Urothelium cell line (cell line): ENCODE data around the gene SLC25A43.
"Not testable (repeated sequence)": the region's sequence is repeated elsewhere in the genome, so short reads cannot be mapped to it uniquely, and the experiment has no call there.

ENCODE experiments used
- DNase-seq: peaks from one replicate; pipeline ENCODE4 v3.0.0; 2011; ENCODE audit warnings: low spot score, mixed read lengths
- FAIRE-seq: peaks from 2 replicates; lab custom pipeline; 2011; peaks lifted over from hg19 to GRCh38; lab: Jason Lieb, UNC

The SLC25A43 gene

GRCh38 chrX:119466970-119467369, 67.8 kb downstream of the SLC25A43 start:
- FAIRE-seq = no peak
- no peak for DNase-seq

GRCh38 chrX:119467433-119467832, 68.3 kb downstream of the SLC25A43 start:
- FAIRE-seq = no peak

GRCh38 chrX:119467842-119468550, 68.9 kb downstream of the SLC25A43 start, which contains the start of gene SLC25A5:
TSS of gene SLC25A5 (plus strand) at chrX:119468444. CDS start at chrX:119468516, 72 bp downstream.
- FAIRE-seq (no peak), DNase-seq (peak; percentile 73)

More at GRCh38 chrX:119467433-119467832, 68.3 kb downstream of the SLC25A43 start:
- no peak for DNase-seq

GRCh38 chrX:119468551-119469312, 69.6 kb downstream of the SLC25A43 start:
- DNase-seq = peak; percentile 52
- no peak for FAIRE-seq

GRCh38 chrX:119469313-119469635, 70.1 kb downstream of the SLC25A43 start:
- FAIRE-seq = no peak
- no peak for DNase-seq

DNA sequence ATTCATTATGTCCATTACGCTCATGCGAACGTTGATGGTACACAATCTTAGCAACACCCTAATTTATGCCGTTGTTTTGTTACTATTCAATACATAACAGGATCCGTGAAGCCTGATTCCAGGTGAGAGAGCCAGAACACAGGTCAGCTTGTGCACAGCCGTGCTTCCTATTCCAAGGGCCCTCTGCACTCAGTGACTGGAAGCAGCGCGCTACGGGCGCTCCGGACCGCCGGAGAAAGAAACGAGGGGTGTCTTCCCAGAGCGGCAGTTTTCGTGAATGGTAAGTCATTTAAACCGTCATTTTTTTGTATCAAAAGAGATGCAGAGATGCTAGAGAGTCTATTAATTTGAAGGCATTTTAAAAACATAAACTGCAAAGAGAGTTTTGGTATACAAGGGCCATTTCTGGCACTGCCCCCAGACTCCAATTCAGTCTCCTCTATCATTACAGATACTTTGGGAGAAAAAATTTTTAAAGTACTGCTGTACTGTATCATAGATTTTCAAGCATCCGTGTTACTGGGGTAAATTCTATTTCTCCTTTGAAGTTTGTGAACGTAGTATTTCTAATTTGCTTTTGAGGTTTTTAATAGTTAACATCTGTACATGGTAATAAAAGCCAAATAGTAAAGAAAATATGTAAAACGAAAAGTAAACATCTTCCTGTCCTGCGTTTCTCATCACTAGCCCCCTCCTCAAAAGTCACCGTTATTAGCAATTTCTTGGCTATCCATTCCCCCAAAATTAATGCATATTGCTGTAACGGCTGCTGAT, 75.7 kb downstream of the SLC25A43 start:
- no peak for FAIRE-seq
- DNase-seq = no peak

- FAIRE-seq (no peak), DNase-seq (no peak)
These were observed 76.4 kb downstream of the SLC25A43 start for GRCh38 chrX:119475389-119476101.

DNA sequence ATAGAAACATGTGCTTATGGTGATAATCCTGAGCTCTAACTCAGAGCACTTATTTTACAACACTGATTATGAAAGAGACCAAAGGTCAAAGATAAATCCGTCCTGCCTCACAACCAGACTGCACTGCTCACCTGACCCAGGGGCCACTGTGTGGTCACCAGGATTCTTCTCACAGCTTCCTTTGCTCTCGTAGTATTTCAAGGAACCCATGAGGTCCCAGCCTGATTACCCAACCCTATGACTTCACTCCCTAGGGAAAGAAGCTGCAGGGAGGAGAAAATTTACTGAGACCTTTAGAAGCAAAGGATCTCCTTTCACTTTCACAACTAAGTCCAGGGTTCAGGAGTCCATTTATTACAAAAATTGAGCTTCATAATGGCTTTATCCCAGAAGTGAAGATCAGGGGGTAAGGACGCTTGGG, 78.7 kb downstream of the SLC25A43 start:
- DNase-seq (no peak), FAIRE-seq (no peak)

DNA sequence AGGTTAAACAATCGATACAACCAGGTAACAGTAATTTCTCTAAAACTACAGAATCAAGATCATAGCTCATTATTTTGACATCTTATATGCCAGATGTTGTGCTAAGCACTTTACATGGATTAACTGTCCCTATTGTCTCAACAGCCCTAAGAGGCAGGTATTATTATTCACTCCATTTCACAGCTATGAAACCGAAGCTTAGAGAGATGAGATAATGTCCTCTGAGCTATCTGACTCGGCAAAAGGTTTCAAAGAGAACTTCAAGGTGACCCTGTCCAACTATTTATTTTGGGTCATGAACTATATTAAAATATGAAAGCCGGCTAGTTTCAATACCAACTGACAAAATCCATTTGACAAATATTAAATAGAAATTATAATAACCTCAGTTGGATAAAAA, 79.4 kb downstream of the SLC25A43 start:
- FAIRE-seq = no peak
- DNase-seq = no peak

- DNase-seq (no peak), FAIRE-seq (no peak)
These were observed 80.7 kb downstream of the SLC25A43 start for GRCh38 chrX:119479845-119480244.

DNA sequence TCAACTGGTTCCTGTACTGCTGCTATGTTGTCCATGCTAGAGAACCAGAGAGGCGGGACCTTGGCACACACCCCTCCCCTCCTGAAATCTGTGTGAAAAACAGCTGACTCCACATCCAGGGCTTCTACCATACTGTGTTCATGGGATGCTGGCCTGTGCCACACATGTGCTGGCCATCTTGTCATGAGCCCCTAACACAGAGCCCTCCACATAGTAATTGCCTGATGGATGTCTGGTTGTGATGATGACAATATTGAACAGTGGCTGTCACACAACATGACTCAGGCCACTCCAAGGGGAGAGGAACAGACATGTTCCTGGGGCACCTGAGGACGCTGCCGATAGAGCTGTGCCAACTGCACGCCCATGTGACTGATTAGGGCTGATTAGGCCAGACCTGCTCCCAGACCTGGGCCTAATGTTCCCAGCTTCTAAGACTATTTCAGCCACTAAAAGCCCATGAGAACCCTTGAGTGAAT, 82.2 kb downstream of the SLC25A43 start:
- FAIRE-seq (no peak), DNase-seq (no peak)

GRCh38 chrX:119482041-119482440, 82.9 kb downstream of the SLC25A43 start:
- FAIRE-seq (no peak), DNase-seq (no peak)

GRCh38 chrX:119482481-119483480, 83.6 kb downstream of the SLC25A43 start:
- FAIRE-seq (no peak), DNase-seq (peak; percentile 39)

DNA sequence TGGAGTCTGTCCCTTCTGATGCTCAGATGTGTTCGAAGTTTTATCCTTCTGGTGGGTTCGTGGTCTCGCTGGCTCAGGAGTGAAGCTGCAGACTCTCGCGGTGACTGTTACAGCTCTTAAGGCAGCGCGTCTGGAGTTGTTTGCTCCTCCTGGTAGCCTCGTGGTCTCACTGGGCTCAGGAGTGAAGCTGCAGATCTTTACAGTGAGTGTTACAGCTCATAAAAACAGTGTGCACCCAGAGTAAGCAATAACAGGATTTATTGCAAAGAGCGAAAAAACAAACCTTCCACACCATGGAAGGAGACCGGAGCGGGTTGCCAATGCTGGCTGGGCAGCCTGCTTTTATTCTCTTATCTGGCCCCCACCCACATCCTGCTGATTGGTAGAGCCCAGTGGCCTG, 87.6 kb downstream of the SLC25A43 start:
- no peak for FAIRE-seq
- DNase-seq = no peak

DNA sequence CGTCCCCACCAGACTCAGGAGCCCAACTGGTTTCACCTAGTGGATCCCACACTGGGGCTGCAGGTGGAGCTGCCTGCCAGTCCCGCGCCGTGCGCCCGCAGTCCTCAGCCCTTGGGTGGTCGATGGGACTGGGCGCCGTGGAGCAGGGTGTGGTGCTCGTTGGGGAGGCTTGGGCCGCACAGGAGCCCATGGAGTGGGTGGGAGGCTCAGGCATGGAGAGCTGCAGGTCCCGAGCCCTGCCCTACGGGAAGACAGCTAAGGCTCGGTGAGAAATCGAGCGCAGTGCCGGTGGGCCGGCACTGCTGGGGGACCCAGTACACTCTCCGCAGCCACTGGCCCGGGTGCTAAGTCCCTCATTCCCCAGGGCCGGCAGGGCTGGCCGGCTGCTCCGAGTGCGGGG, 88.6 kb downstream of the SLC25A43 start:
- FAIRE-seq, DNase-seq: not testable (repeated sequence)

DNA sequence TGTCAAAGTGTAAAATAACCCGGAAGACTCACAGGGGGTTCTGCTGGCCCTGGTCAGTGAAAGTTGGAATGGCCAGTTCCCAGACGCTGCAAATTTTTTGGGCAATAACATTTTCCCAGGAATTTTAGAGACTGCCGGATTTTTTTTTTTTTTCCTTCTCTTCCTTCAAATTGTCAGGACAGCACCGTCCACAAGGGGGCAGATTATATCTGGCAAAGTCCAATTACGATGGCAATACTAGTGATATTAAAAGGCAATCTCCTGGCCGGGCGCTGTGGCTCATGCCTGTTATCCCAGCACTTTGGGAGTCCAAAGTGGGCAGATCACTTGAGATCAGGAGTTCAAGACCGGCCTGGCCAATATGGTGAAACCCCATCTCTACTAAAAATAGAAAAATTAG, 89.6 kb downstream of the SLC25A43 start:
- no peak for DNase-seq
- FAIRE-seq = no peak

GRCh38 chrX:119489212-119490074, 90.3 kb downstream of the SLC25A43 start:
- no peak for DNase-seq
- FAIRE-seq = no peak

GRCh38 chrX:119492463-119492862, 93.3 kb downstream of the SLC25A43 start:
- no peak for DNase-seq
- no peak for FAIRE-seq
